GM18511 (cell line): ENCODE results near the gene MORC1.

ENCODE experiments used
- ATAC-seq: cut with Tn5 transposase; IDR thresholded peaks from one replicate; pipeline ENCODE4 v1.9.1; 2021; ENCODE audit warnings: mild to moderate bottlenecking, moderate library complexity; ENCODE audit not compliant: unreplicated experiment

Gene MORC1

GRCh38 chr3:109035082-109035481 is 82.9 kb downstream of the MORC1 start:
- ATAC-seq: no peak

- ATAC-seq: no peak
These were observed 84.8 kb downstream of the MORC1 start for GRCh38 chr3:109033000-109033660.

GRCh38 chr3:109028753-109029152 is 89.2 kb downstream of the MORC1 start:
- ATAC-seq: no peak

- no peak for ATAC-seq
These were observed 91.1 kb downstream of the MORC1 start for GRCh38 chr3:109026821-109027220.

GRCh38 chr3:109025896-109026295 is 92.0 kb downstream of the MORC1 start:
- no peak for ATAC-seq

GRCh38 chr3:109023656-109024254 is 94.2 kb downstream of the MORC1 start:
- ATAC-seq: peak; percentile 88

- no peak for ATAC-seq
These were observed 94.8 kb downstream of the MORC1 start for GRCh38 chr3:109023167-109023566.

GRCh38 chr3:109021556-109021955 is 96.4 kb downstream of the MORC1 start:
- no peak for ATAC-seq

- no peak for ATAC-seq
These were observed 99.1 kb downstream of the MORC1 start for GRCh38 chr3:109018828-109019227.

- no peak for ATAC-seq
These were observed 112.5 kb downstream of the MORC1 start for GRCh38 chr3:109005443-109005842.

GRCh38 chr3:108998436-108998835 is 119.5 kb downstream of the MORC1 start:
- no peak for ATAC-seq

- no peak for ATAC-seq
These were observed 132.1 kb downstream of the MORC1 start for GRCh38 chr3:108985844-108986243.

- ATAC-seq: no peak
These were observed 134.9 kb downstream of the MORC1 start for GRCh38 chr3:108983051-108983450.

- ATAC-seq: no peak
These were observed 141.9 kb downstream of the MORC1 start for GRCh38 chr3:108976058-108976457.

GRCh38 chr3:108973019-108973418 is 144.9 kb downstream of the MORC1 start:
- ATAC-seq: no peak

GRCh38 chr3:108972482-108972881 is 145.5 kb downstream of the MORC1 start:
- no peak for ATAC-seq

GRCh38 chr3:108970561-108970960 is 147.4 kb downstream of the MORC1 start:
- no peak for ATAC-seq

GRCh38 chr3:108966773-108967172 is 151.2 kb downstream of the MORC1 start:
- no peak for ATAC-seq

- no peak for ATAC-seq
These were observed 158.9 kb downstream of the MORC1 start for GRCh38 chr3:108959017-108959416.

- ATAC-seq: no peak
These were observed 164.2 kb downstream of the MORC1 start, which contains the start of gene GUCA1C for GRCh38 chr3:108953700-108954099. TSS of gene GUCA1C (minus strand) at chr3:108953879. CDS start at chr3:108953762, 117 bp downstream.

- ATAC-seq: no peak
These were observed 164.7 kb downstream of the MORC1 start for GRCh38 chr3:108953210-108953609.

- no peak for ATAC-seq
These were observed 166.0 kb downstream of the MORC1 start for GRCh38 chr3:108951820-108952501.
